CD4-positive, alpha-beta memory T cell (primary cell): ENCODE measurements around the gene GH1. TPM values are rescaled to one million over a fixed set of nuclear protein-coding genes. Genes with fewer than 3 reads are reported as not detected.

ENCODE experiments used
- CTCF ChIA-PET: fragments of 350-600 bp; sonication (Branson Sonifier 250); formaldehyde crosslinking; loops from one replicate; lab custom pipeline; 2021; ENCODE audit warnings: inconsistent platforms; ENCODE audit not compliant: partially characterized antibody; lab: Charles Lee
- POLR2A ChIA-PET: fragments of 350-600 bp; sonication (Branson Sonifier 250); formaldehyde crosslinking; loops from one replicate; lab custom pipeline; 2021; ENCODE audit not compliant: partially characterized antibody; lab: Charles Lee
- DNase-seq, 5 donors: peaks; one replicate each; pipeline versions ENCODE4 v3.0.0 to v3.0.0-alpha.2; 2020 to 2022; ENCODE audit warnings: mixed read lengths in 1 of 5
- H3K27ac ChIP-seq: one replicate; pipeline ENCODE4 v1.7.0; 2013; ENCODE audit warnings: low read depth, low read length
- H3K27me3 ChIP-seq: 2 replicates; pipeline ENCODE4 v1.7.0; 2013; ENCODE audit warnings: mild to moderate bottlenecking, low read length, moderate library complexity; ENCODE audit not compliant: insufficient read depth
- H3K36me3 ChIP-seq: 2 replicates; pipeline ENCODE4 v1.7.0; 2013; ENCODE audit warnings: mild to moderate bottlenecking, low read length, moderate library complexity; ENCODE audit not compliant: insufficient read depth
- H3K4me1 ChIP-seq: 2 replicates; pipeline ENCODE4 v1.7.0; 2013; ENCODE audit warnings: mild to moderate bottlenecking, low read length, moderate library complexity; ENCODE audit not compliant: insufficient read depth
- H3K4me3 ChIP-seq, 2 donors: one replicate each; pipeline ENCODE4 v1.7.0; 2013; ENCODE audit warnings: low read length in 2 of 2, mild to moderate bottlenecking in 1 of 2
- H3K9me3 ChIP-seq, 2 donors: one replicate each; pipeline ENCODE4 v1.7.0; 2013; ENCODE audit warnings: low read length in 2 of 2, control low read depth in 1 of 2; ENCODE audit not compliant: control insufficient read depth in 1 of 2
- H3K27ac Mint-ChIP-seq, 7 donors: one replicate each; pipeline ENCODE4 v1.8.0; 2020 to 2021; ENCODE audit warnings: mixed read lengths in 7 of 7, mild to moderate bottlenecking in 6 of 7, inconsistent platforms in 3 of 7, moderate library complexity in 3 of 7
- H3K27me3 Mint-ChIP-seq, 2 donors: one replicate each; pipeline ENCODE4 v1.8.0; 2020 to 2021; ENCODE audit warnings: mixed read lengths in 2 of 2
- H3K36me3 Mint-ChIP-seq, 2 donors: one replicate each; pipeline ENCODE4 v1.8.0; 2020 to 2021; ENCODE audit warnings: mixed read lengths in 2 of 2, inconsistent platforms in 1 of 2, mild to moderate bottlenecking in 1 of 2
- H3K4me1 Mint-ChIP-seq, 4 donors: one replicate each; pipeline ENCODE4 v1.8.0; 2020 to 2021; ENCODE audit warnings: mixed read lengths in 4 of 4, mild to moderate bottlenecking in 1 of 4
- H3K4me3 Mint-ChIP-seq, 8 donors: one replicate each; pipeline ENCODE4 v1.8.0; 2020 to 2021; ENCODE audit warnings: mixed read lengths in 8 of 8, mild to moderate bottlenecking in 7 of 8, moderate library complexity in 6 of 8, inconsistent platforms in 3 of 8
- H3K9me3 Mint-ChIP-seq, 8 donors: one replicate each; pipeline ENCODE4 v1.8.0; 2020 to 2021; ENCODE audit warnings: mixed read lengths in 8 of 8, mild to moderate bottlenecking in 5 of 8, inconsistent platforms in 3 of 8, moderate library complexity in 1 of 8
- intact Hi-C: fragments of 100-400 bp; cut with micrococcal nuclease; formaldehyde crosslinking; loops from one replicate; pipeline ENCODE4 v1.15.1; 2023
- polyA plus RNA-seq, 2 donors: library from polyadenylated mRNA; unstranded; fragments of 300-500 nt; fragmentation: Illumina TruSeq; gene quantifications; one replicate each; pipeline ENCODE4 v1.2.3, GENCODE V29; 2021
- total RNA-seq, 2 experiments: library from RNA; stranded (reverse); gene quantifications; one replicate each; pipeline ENCODE4 v1.2.3, GENCODE V29; 2021

Gene GH1
- total and polyA plus RNA-seq, 4 experiments from 2014 or later, result not detected

DNA sequence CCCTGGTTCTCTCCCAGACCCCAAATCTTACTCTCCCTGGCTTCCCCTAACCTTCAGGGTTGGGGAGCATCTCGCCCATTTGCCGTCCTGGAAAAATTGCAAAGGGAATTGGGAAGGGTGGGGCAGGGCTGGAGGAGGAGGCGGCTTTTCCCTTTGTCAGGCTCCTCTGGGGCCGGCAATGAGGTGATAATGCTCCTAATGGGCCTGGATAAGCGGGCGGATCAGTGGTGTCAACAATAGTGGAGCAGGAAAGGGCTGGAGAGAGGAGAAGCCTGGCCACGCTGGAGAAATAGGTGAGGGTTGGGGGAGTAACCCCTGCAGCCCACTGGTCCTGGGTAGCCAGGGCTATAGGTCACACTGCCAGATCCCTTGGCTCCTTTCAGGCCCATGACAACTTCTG is 41.8 kb upstream of the GH1 start:
- H3K27ac ChIP-seq, result no peak overlapping the region
- intact Hi-C loops, result no loop called here
- POLR2A ChIA-PET, result no interaction called here
- H3K4me3 ChIP-seq, result no peak overlapping the region
- Mint-ChIP-seq H3K9me3 (no peaks in the 10 kb centered on the region), H3K27ac (no peak overlapping the region), H3K27me3 (no peaks in the 10 kb centered on the region), H3K4me3 (peak overlapping the region in 1 of 8 donors; percentile 44), H3K36me3 (no peaks in the 10 kb centered on the region), H3K4me1 (peaks cover 2 to 27% (median 4%) of the 10 kb centered on the region in 4 donors)
- CTCF ChIA-PET, result interaction anchor here (2.1 kb wide), 1 partner anchor 14 kb away, joined by 10 read pairs; no protein-coding TSS in a partner anchor
- no peaks in the 10 kb centered on the region for H3K36me3 ChIP-seq
- H3K9me3 ChIP-seq, result no peaks in the 10 kb centered on the region
- H3K4me1 ChIP-seq, result peaks cover 5% of the 10 kb centered on the region
- H3K27me3 ChIP-seq, result no peaks in the 10 kb centered on the region
- DNase-seq, result no peak

DNA sequence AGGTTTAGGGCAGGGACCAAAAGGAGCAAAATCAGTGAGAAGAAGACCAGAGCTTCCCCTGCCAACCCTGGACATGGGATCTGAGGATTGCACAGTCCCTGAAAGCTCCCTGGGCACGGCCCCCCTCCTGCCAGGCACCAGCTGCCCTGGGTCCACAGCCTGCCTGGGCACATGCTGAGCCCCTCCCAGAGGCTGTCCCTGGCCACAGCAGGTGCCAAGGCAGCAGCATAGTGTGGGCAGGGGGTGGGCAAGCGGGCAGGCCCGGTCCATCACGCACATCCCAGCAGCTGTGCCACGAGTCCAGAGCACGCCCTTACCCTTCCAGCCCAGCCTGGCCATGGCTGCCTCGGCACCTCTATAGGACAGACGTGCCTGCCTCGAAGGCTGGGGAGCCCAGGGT is 41.4 kb upstream of the GH1 start:
- Histone ChIP-seq H3K9me3 (no peaks in the 10 kb centered on the region), H3K36me3 (no peaks in the 10 kb centered on the region), H3K27me3 (no peaks in the 10 kb centered on the region), H3K27ac (no peak overlapping the region), H3K4me3 (no peak overlapping the region), H3K4me1 (peaks cover 8% of the 10 kb centered on the region)
- intact Hi-C loops, result no loop called here
- no peaks in the 10 kb centered on the region for H3K27me3 Mint-ChIP-seq
- no peaks in the 10 kb centered on the region for H3K36me3 Mint-ChIP-seq
- DNase-seq, result no peak
- ChIA-PET POLR2A (no interaction called here), CTCF (no interaction called here)
- H3K4me3 Mint-ChIP-seq, result no peak overlapping the region
- peak overlapping the region in 1 of 7 donors; percentile 24 for H3K27ac Mint-ChIP-seq
- peaks cover 3 to 31% (median 4%) of the 10 kb centered on the region in 4 donors for H3K4me1 Mint-ChIP-seq
- H3K9me3 Mint-ChIP-seq, result no peaks in the 10 kb centered on the region

- H3K4me3 ChIP-seq, result no peak overlapping the region
- H3K27ac ChIP-seq, result no peak overlapping the region
- ChIA-PET POLR2A (interaction anchor here (2.1 kb wide), 1 partner anchor 10 kb away, joined by 6 read pairs; no protein-coding TSS in a partner anchor), CTCF (interaction anchor here (1.7 to 3.6 kb wide), 4 partner anchors 10 to 37 kb away, joined by 5 to 20 read pairs (median 8); no protein-coding TSS in a partner anchor)
- H3K36me3 ChIP-seq, result no peaks in the 10 kb centered on the region
- peaks cover 0 to 2% (median 0%) of the 10 kb centered on the region in 8 donors for H3K9me3 Mint-ChIP-seq
- H3K4me3 Mint-ChIP-seq, result no peak overlapping the region
- H3K9me3 ChIP-seq, result no peaks in the 10 kb centered on the region
- H3K27ac Mint-ChIP-seq, result peak overlapping the region in 2 of 7 donors; percentile 42 to 58
- H3K4me1 ChIP-seq, result peaks cover 26% of the 10 kb centered on the region
- H3K27me3 ChIP-seq, result no peaks in the 10 kb centered on the region
- H3K36me3 Mint-ChIP-seq, result no peaks in the 10 kb centered on the region
- H3K27me3 Mint-ChIP-seq, result no peaks in the 10 kb centered on the region
- DNase-seq, result no peak
- peaks cover 7 to 35% (median 17%) of the 10 kb centered on the region in 4 donors for H3K4me1 Mint-ChIP-seq
- intact Hi-C loops, result no loop called here
Measured at GRCh38 chr17:63956296-63956920, 37.8 kb upstream of the GH1 start.

- Mint-ChIP-seq H3K36me3 (no peaks in the 10 kb centered on the region), H3K27me3 (no peaks in the 10 kb centered on the region), H3K27ac (peak overlapping the region in 2 of 7 donors; percentile 62 to 87), H3K4me1 (peaks cover 7 to 36% (median 17%) of the 10 kb centered on the region in 4 donors), H3K9me3 (peaks cover 0 to 2% (median 0%) of the 10 kb centered on the region in 8 donors), H3K4me3 (no peak overlapping the region)
- no peaks in the 10 kb centered on the region for H3K27me3 ChIP-seq
- intact Hi-C loops, result no loop called here
- POLR2A ChIA-PET, result interaction anchor here (1.0 to 2.1 kb wide), 2 partner anchors 9 to 175 kb away, joined by 4 to 6 read pairs; no protein-coding TSS in a partner anchor
- CTCF ChIA-PET, result interaction anchor here (3.6 kb wide), 1 partner anchor 9 kb away, joined by 20 read pairs; no protein-coding TSS in a partner anchor
- H3K27ac ChIP-seq, result no peak overlapping the region
- DNase-seq, result no peak
- no peak overlapping the region for H3K4me3 ChIP-seq
- H3K9me3 ChIP-seq, result no peaks in the 10 kb centered on the region
- peaks cover 20% of the 10 kb centered on the region for H3K4me1 ChIP-seq
- H3K36me3 ChIP-seq, result no peaks in the 10 kb centered on the region
Measured at GRCh38 chr17:63955791-63956190, 37.2 kb upstream of the GH1 start.

- intact Hi-C loops, result no loop called here
- ChIA-PET POLR2A (interaction anchor here (0.8 to 1.0 kb wide), 3 partner anchors 9 to 175 kb away, joined by 3 to 4 read pairs (median 3); no protein-coding TSS in a partner anchor), CTCF (interaction anchor here (1.0 to 1.5 kb wide), 4 partner anchors 9 to 74 kb away, joined by 3 to 8 read pairs (median 4); partner anchors contain the start of gene CSHL1)
- Histone ChIP-seq H3K9me3 (no peaks in the 10 kb centered on the region), H3K27me3 (no peaks in the 10 kb centered on the region), H3K4me3 (no peak overlapping the region), H3K27ac (no peak overlapping the region), H3K4me1 (peaks cover 20% of the 10 kb centered on the region), H3K36me3 (no peaks in the 10 kb centered on the region)
- H3K27ac Mint-ChIP-seq, result peak overlapping the region in 4 of 7 donors; percentile 17 to 80 (median 56)
- DNase-seq, result no peak
- no peaks in the 10 kb centered on the region for H3K36me3 Mint-ChIP-seq
- H3K4me3 Mint-ChIP-seq, result no peak overlapping the region
- H3K4me1 Mint-ChIP-seq, result peaks cover 7 to 37% (median 17%) of the 10 kb centered on the region in 4 donors
- peaks cover 0 to 2% (median 0%) of the 10 kb centered on the region in 8 donors for H3K9me3 Mint-ChIP-seq
- no peaks in the 10 kb centered on the region for H3K27me3 Mint-ChIP-seq
Measured at GRCh38 chr17:63955232-63955631, 36.6 kb upstream of the GH1 start.

DNA sequence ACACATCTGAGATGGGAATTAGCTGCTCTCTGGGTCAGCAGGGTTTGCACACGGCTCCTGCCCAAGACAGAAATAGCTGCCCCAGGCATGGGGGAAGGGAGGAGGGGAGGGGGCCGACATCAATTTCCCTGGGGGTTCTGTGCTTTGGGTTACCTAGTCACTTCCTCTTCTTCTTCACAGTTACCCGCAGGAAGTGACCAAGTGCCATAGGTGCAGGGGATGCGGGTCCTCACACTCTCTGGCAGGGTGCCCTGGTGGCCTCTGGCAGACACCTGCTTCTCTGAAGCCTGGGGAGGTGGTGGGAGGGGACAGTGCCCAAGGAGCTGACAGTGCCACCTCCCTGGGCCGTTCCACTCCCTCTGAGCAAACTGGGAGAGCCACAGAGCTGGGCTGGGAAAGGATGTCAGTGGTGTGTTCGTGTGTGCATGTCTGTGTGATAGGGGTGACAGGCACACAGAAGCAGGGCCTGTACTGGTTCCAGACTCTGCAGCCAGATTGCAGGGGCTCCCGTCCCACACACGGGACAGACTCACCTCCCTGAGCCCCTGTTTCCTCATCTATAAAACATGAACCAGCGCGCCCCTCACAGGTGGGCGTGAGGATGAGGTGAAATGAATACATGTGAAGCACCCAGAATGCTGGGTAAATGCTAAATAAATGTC is 35.9 kb upstream of the GH1 start:
- Mint-ChIP-seq H3K9me3 (peaks cover 0 to 2% (median 0%) of the 10 kb centered on the region in 8 donors), H3K27ac (peak overlapping the region; percentile 30 to 88 (median 80)), H3K4me3 (peak overlapping the region in 4 of 8 donors; percentile 26 to 67 (median 48)), H3K27me3 (no peaks in the 10 kb centered on the region), H3K4me1 (peaks cover 7 to 37% (median 17%) of the 10 kb centered on the region in 4 donors), H3K36me3 (no peaks in the 10 kb centered on the region)
- Histone ChIP-seq H3K27me3 (no peaks in the 10 kb centered on the region), H3K4me1 (peaks cover 20% of the 10 kb centered on the region), H3K27ac (no peak overlapping the region), H3K9me3 (no peaks in the 10 kb centered on the region), H3K36me3 (no peaks in the 10 kb centered on the region), H3K4me3 (no peak overlapping the region)
- intact Hi-C loops, result no loop called here
- POLR2A ChIA-PET, result interaction anchor here (0.8 to 1.0 kb wide), 4 partner anchors 10 to 71 kb away, joined by 3 to 5 read pairs (median 4); partner anchors contain the start of gene ICAM2
- CTCF ChIA-PET, result interaction anchor here (0.7 to 1.6 kb wide), 8 partner anchors 8 to 74 kb away, joined by 3 to 8 read pairs (median 4); partner anchors contain the start of genes CD79B, CSHL1, GH1 and ICAM2
- DNase-seq, result peak; percentile 27 to 56 (median 32)
